LNCAP (cell line): ENCODE data around the gene CAMTA1.

ENCODE experiments used
- TF ChIP-seq, protein P1 (sequence below): fragments of 450-650 bp; IDR thresholded peaks from 2 replicates; pipeline ENCODE4 v1.5.1; 2017; ENCODE audit warnings: mild to moderate bottlenecking

Gene CAMTA1

DNA sequence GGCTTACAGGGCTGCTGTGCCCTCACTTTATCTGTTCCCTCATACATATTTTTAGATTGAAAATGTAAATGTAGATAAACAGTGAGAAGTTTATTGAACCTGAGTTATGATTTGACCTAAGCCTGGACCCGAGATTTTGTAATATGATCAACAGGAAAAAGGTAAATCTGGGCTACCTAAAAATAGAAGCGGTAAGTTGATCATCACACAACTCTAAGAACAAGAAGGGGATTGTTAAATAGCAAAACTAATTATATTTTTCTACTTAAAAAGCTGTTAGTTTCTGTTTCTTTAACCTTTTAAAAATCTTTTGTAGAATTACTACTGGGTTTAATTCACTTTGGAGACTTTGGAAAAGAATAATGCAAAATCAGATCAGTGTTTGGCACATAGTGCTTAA lies 35.6 kb downstream of the CAMTA1 start:
- TF ChIP-seq, protein P1, sequence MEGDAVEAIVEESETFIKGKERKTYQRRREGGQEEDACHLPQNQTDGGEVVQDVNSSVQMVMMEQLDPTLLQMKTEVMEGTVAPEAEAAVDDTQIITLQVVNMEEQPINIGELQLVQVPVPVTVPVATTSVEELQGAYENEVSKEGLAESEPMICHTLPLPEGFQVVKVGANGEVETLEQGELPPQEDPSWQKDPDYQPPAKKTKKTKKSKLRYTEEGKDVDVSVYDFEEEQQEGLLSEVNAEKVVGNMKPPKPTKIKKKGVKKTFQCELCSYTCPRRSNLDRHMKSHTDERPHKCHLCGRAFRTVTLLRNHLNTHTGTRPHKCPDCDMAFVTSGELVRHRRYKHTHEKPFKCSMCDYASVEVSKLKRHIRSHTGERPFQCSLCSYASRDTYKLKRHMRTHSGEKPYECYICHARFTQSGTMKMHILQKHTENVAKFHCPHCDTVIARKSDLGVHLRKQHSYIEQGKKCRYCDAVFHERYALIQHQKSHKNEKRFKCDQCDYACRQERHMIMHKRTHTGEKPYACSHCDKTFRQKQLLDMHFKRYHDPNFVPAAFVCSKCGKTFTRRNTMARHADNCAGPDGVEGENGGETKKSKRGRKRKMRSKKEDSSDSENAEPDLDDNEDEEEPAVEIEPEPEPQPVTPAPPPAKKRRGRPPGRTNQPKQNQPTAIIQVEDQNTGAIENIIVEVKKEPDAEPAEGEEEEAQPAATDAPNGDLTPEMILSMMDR = no peak

GRCh38 chr1:6822530-6823359 lies 37.5 kb downstream of the CAMTA1 start:
- TF ChIP-seq, protein P1 = no peak

GRCh38 chr1:6823793-6824192 lies 38.5 kb downstream of the CAMTA1 start:
- TF ChIP-seq, protein P1 = no peak

GRCh38 chr1:6824665-6825368 lies 39.6 kb downstream of the CAMTA1 start:
- TF ChIP-seq, protein P1 = no peak

GRCh38 chr1:6825828-6826227 lies 40.6 kb downstream of the CAMTA1 start:
- TF ChIP-seq, protein P1 = no peak

GRCh38 chr1:6827079-6827478 lies 41.8 kb downstream of the CAMTA1 start:
- TF ChIP-seq, protein P1 = no peak

GRCh38 chr1:6827630-6828165 lies 42.4 kb downstream of the CAMTA1 start:
- TF ChIP-seq, protein P1 = no peak
